Measurements from ENCODE around the gene EXOSC9.

The EXOSC9 gene

GRCh38 chr4:121827853-121828252, 26.7 kb downstream of the EXOSC9 start:
- no peak for DNase-seq

GRCh38 chr4:121829511-121829910, 28.4 kb downstream of the EXOSC9 start:
- no peak for DNase-seq

GRCh38 chr4:121838136-121838535, 37.0 kb downstream of the EXOSC9 start:
- DNase-seq = no peak

DNA sequence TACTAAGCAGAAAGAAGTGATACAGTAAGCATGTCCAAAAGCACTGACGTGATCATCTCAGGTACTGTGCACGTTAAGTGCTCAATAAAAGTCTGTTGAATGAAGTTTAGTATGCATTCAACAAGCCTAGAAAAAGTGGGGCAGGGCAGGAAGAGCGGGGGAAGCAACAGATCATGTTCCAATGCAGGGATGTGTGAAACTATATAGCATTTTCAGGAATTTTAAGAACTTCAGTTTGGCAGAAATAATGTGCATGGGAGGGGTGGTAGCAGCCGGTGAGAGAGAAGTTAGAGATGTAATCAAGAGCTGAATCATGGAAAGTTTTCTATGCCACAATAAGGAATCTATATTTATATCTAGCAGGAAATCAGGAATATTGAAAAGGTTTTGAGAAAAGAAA, 41.7 kb downstream of the EXOSC9 start:
- DNase-seq = no peak

GRCh38 chr4:121846662-121847061, 45.5 kb downstream of the EXOSC9 start:
- no peak for DNase-seq

DNA sequence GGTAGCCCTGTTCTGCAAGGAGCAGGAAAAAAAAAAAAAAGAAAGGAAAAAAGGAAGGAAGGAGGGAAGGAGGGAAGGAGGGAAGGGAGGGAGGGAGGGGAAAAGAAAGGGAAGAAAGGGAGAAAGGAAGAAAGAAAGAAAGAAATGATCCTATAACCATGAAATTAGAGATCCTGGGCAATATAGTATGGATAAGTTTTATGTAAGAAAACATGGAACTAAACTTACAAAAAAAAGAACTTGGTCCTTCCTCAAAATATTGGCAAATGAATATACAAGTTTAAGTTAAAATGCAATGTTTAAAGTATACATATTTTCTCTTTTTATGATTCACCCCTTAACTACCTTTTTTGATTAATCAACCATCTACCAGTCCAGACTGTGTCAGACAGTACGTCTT, 50.2 kb downstream of the EXOSC9 start:
- DNase-seq = no peak

GRCh38 chr4:121860121-121860520, 59.0 kb downstream of the EXOSC9 start:
- DNase-seq = no peak

- DNase-seq = no peak
Observed at GRCh38 chr4:121861426-121861825, 60.3 kb downstream of the EXOSC9 start.

- DNase-seq = no peak
Observed at GRCh38 chr4:121863799-121864198, 62.7 kb downstream of the EXOSC9 start.

Measured in DMS 273 treated with DMSO at 0.1 percent for 48 hours (cell line).